Activated B cell treated with CpG ODN at 0.5 μM for 24 hours (primary cell): Measurements from ENCODE around the gene PIP4K2C. TPM values are rescaled to one million over a fixed set of nuclear protein-coding genes. Genes with fewer than 3 reads are reported as not detected.

ENCODE experiments used
- ATAC-seq: fragments of 200-7000 bp; cut with Tn5 transposase; one replicate; pipeline ENCODE4 v1.10.0; 2021; ENCODE audit warnings: low read depth, mild to moderate bottlenecking, moderate library complexity
- CTCF ChIA-PET: fragments of 350-600 bp; sonication (Branson Sonifier 250); formaldehyde crosslinking; loops from one replicate; lab custom pipeline; 2021; ENCODE audit warnings: antibody characterized with exemption; lab: Charles Lee
- POLR2A ChIA-PET: fragments of 350-600 bp; sonication (Branson Sonifier 250); formaldehyde crosslinking; loops from one replicate; lab custom pipeline; 2021; ENCODE audit warnings: antibody characterized with exemption; lab: Charles Lee
- DNase-seq: peaks from one replicate; pipeline ENCODE4 v3.0.0; 2022
- H3K27ac Mint-ChIP-seq: one replicate; pipeline ENCODE4 v1.8.0; 2020; ENCODE audit warnings: mixed read lengths
- H3K27me3 Mint-ChIP-seq: one replicate; pipeline ENCODE4 v1.8.0; 2021; ENCODE audit warnings: mixed read lengths
- H3K36me3 Mint-ChIP-seq: one replicate; pipeline ENCODE4 v1.8.0; 2021; ENCODE audit warnings: low read depth, mixed read lengths
- H3K4me1 Mint-ChIP-seq: one replicate; pipeline ENCODE4 v1.8.0; 2021; ENCODE audit warnings: mixed read lengths
- H3K4me3 Mint-ChIP-seq: one replicate; pipeline ENCODE4 v1.8.0; 2020; ENCODE audit warnings: mild to moderate bottlenecking, mixed read lengths
- H3K9me3 Mint-ChIP-seq: one replicate; pipeline ENCODE4 v1.8.0; 2020; ENCODE audit warnings: mixed read lengths
- intact Hi-C: fragments of 100-400 bp; cut with micrococcal nuclease; formaldehyde crosslinking; loops from one replicate; pipeline ENCODE4 v1.15.1; 2024
- total RNA-seq: library from RNA; stranded (reverse); gene quantifications from 2 replicates; pipeline ENCODE4 v1.2.3, GENCODE V29; 2022
- TF ChIP-seq, protein P1 (sequence below): fragments of 200-600 bp; IDR thresholded peaks from one replicate; pipeline ENCODE4 v1.8.0; 2022; ENCODE audit warnings: antibody characterized with exemption, mild to moderate bottlenecking

The PIP4K2C gene
- total RNA-seq, 1 donor from 2014 or later = 16.5 TPM

GRCh38 chr12:57602544-57602943 is 11.6 kb downstream of the PIP4K2C start:
- intact Hi-C loops = no loop called here
- POLR2A ChIA-PET = no interaction called here
- H3K4me1 Mint-ChIP-seq = peaks cover 16% of the 10 kb centered on the region
- DNase-seq (no peak), ATAC-seq (no peak)
- H3K4me3 Mint-ChIP-seq = no peak overlapping the region
- TF ChIP-seq, protein P1, sequence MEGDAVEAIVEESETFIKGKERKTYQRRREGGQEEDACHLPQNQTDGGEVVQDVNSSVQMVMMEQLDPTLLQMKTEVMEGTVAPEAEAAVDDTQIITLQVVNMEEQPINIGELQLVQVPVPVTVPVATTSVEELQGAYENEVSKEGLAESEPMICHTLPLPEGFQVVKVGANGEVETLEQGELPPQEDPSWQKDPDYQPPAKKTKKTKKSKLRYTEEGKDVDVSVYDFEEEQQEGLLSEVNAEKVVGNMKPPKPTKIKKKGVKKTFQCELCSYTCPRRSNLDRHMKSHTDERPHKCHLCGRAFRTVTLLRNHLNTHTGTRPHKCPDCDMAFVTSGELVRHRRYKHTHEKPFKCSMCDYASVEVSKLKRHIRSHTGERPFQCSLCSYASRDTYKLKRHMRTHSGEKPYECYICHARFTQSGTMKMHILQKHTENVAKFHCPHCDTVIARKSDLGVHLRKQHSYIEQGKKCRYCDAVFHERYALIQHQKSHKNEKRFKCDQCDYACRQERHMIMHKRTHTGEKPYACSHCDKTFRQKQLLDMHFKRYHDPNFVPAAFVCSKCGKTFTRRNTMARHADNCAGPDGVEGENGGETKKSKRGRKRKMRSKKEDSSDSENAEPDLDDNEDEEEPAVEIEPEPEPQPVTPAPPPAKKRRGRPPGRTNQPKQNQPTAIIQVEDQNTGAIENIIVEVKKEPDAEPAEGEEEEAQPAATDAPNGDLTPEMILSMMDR = no peak
- no peaks in the 10 kb centered on the region for H3K9me3 Mint-ChIP-seq
- no peak overlapping the region for H3K27ac Mint-ChIP-seq
- CTCF ChIA-PET = interaction anchor here (1.6 kb wide), 1 partner anchor 19 kb away, joined by 6 read pairs; no protein-coding TSS in a partner anchor
- H3K36me3 Mint-ChIP-seq = peaks cover 46% of the 10 kb centered on the region
- peaks cover 20% of the 10 kb centered on the region for H3K27me3 Mint-ChIP-seq

DNA sequence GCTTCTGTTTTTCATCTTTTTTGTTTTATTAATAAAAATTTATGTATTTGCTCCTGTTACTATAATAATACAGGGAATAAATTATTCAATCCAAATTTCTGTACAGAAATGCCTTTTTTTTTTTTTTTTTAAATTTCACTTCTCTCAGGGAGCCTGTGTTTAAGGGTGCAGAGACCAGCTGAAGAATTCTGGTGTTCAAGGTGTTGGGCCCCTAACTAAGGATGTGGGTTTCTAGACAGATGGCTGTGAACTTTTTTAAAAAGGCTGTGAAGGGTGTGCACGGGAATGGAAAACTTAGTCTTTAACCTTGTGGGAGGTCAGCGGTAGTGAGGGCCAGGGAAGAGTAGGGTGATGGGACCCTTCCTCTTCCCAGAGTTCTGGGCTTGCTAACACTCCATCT is 12.3 kb downstream of the PIP4K2C start:
- ChIA-PET POLR2A (no interaction called here), CTCF (interaction anchor here (1.6 kb wide), 1 partner anchor 19 kb away, joined by 6 read pairs; no protein-coding TSS in a partner anchor)
- no peak overlapping the region for H3K27ac Mint-ChIP-seq
- TF ChIP-seq, protein P1 = no peak
- peaks cover 23% of the 10 kb centered on the region for H3K27me3 Mint-ChIP-seq
- DNase-seq (no peak), ATAC-seq (no peak)
- peak overlapping the region; percentile 79 for H3K4me3 Mint-ChIP-seq
- peaks cover 16% of the 10 kb centered on the region for H3K4me1 Mint-ChIP-seq
- no peaks in the 10 kb centered on the region for H3K9me3 Mint-ChIP-seq
- peaks cover 43% of the 10 kb centered on the region for H3K36me3 Mint-ChIP-seq
- intact Hi-C loops = no loop called here

DNA sequence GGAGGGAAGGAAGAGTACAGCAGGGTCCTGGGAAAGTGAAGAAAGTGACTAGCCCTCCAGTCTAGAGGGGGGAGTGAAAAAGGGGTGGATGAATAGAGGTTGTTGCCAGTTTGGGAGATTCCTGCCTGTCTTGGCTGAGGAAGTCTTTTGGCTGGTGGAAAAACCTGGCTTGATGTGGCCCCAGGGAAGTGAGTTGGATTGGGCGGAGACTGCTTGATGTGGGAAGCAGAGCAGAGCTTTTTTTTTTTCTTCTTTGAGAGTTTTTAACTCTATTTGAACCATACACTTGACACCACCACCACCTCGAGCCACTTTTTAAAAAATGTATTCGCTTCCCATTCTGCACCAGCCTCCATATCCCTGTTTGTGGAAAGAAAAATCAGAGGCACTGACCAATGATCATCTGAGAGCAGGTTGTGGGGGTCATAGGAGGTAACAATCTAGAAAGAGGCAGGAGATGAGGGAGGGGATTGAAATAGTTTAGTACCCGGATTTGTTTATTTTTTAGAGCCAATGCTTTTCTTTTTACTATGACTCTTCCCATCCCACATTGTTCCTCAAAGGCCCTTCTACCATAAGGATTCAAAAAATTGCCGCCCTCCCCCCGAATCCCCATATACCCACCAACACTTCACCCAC is 12.9 kb downstream of the PIP4K2C start:
- H3K4me1 Mint-ChIP-seq = peaks cover 16% of the 10 kb centered on the region
- DNase-seq (no peak), ATAC-seq (no peak)
- H3K9me3 Mint-ChIP-seq = no peaks in the 10 kb centered on the region
- no peak overlapping the region for H3K27ac Mint-ChIP-seq
- peak overlapping the region; percentile 79 for H3K4me3 Mint-ChIP-seq
- peaks cover 29% of the 10 kb centered on the region for H3K27me3 Mint-ChIP-seq
- H3K36me3 Mint-ChIP-seq = peaks cover 38% of the 10 kb centered on the region
- CTCF ChIA-PET = interaction anchor here (1.6 kb wide), 1 partner anchor 20 kb away, joined by 6 read pairs; no protein-coding TSS in a partner anchor
- POLR2A ChIA-PET = no interaction called here
- intact Hi-C loops = loop anchor here (1.0 kb wide), 1 partner anchor 13 kb away; the partner anchor contains the start of gene PIP4K2C
- TF ChIP-seq, protein P1 = no peak

DNA sequence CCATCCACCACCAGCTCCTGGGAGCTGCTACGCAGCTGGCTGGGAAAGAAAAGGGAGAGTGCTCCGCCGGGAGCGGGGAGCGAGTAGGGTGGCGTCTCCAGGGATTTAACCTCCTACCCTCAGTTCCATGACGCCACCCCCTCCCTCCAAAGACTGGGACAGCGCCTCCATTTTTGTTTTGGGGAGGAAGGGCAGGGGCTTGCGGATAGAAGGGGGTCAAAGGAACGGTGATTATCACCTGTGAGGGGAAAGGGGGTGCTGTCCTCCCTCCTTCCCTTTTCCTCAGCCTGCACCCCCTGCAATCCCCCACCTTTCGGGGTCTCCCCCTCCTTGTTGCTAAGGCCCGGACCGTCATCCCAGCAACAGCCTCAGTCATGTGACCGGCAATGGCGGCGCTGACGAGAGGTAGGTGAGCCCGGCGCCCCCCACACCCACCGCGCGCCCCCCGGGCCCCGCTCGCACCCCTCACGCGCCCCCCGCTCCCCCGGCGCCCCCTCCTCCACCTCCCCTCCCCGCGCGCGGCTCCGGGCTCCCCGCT is 13.5 kb downstream of the PIP4K2C start, which contains the start of gene DTX3:
Gene DTX3 (plus strand): TSS at position 371 of the 538 bp plus-strand sequence. CDS start 1,694 bp downstream, outside the sequence.
- peaks cover 33% of the 10 kb centered on the region for H3K36me3 Mint-ChIP-seq
- POLR2A ChIA-PET = interaction anchor here (1.1 to 1.3 kb wide), 2 partner anchors 11 to 118 kb away, joined by 3 to 5 read pairs; no protein-coding TSS in a partner anchor

More for the DNA sequence above, 13.5 kb downstream of the PIP4K2C start, which contains the start of gene DTX3:
- Mint-ChIP-seq H3K9me3 (no peaks in the 10 kb centered on the region), H3K4me1 (peaks cover 16% of the 10 kb centered on the region), H3K27ac (no peak within 1 kb of the TSS), H3K4me3 (peak within 1 kb of the TSS; percentile 79), H3K27me3 (peaks cover 34% of the 10 kb centered on the region)
- CTCF ChIA-PET = no interaction called here
- intact Hi-C loops = loop anchor here (1.0 kb wide), 1 partner anchor 13 kb away; the partner anchor contains the start of gene PIP4K2C
- ATAC-seq = peak; percentile 61
- TF ChIP-seq, protein P1 = no peak
- no peak for DNase-seq
